KMS-11 (cell line): ENCODE results near the gene PPP1R9B.
A peak's percentile ranks its signal among the peaks of the same experiment; 100 is the strongest.

Experiments
- H2AFZ ChIP-seq: fragments of 200-600 bp; sonication (generic); 2 replicates; pipeline ENCODE4 v1.6.1; 2016; ENCODE audit warnings: antibody characterized with exemption, mixed run types, low read depth
- H3K27ac ChIP-seq: fragments of 200-600 bp; sonication (generic); 2 replicates; pipeline ENCODE4 v1.6.1; 2016; ENCODE audit warnings: mild to moderate bottlenecking, mixed run types
- H3K27me3 ChIP-seq: fragments of 200-600 bp; sonication (generic); 2 replicates; pipeline ENCODE4 v1.6.1; 2017; ENCODE audit warnings: mild to moderate bottlenecking, low read depth, mixed run types, moderate library complexity; ENCODE audit not compliant: insufficient read depth
- H3K36me3 ChIP-seq: fragments of 200-600 bp; sonication (generic); 2 replicates; pipeline ENCODE4 v1.6.1; 2017; ENCODE audit warnings: mild to moderate bottlenecking, mixed run types; ENCODE audit not compliant: insufficient read depth
- H3K4me1 ChIP-seq: fragments of 200-600 bp; sonication (generic); 2 replicates; pipeline ENCODE4 v1.6.1; 2016; ENCODE audit warnings: mild to moderate bottlenecking, low read depth, mixed run types; ENCODE audit not compliant: poor library complexity, severe bottlenecking
- H3K4me2 ChIP-seq: fragments of 200-600 bp; sonication (generic); 2 replicates; pipeline ENCODE4 v1.7.0; 2016; ENCODE audit warnings: mild to moderate bottlenecking, mixed run types
- H3K4me3 ChIP-seq: fragments of 200-600 bp; sonication (generic); IDR thresholded peaks from 2 replicates; pipeline ENCODE4 v1.6.1; 2017; ENCODE audit warnings: low read depth, low read length, mixed read lengths; ENCODE audit not compliant: insufficient read depth
- H3K79me2 ChIP-seq: fragments of 200-600 bp; sonication (generic); 2 replicates; pipeline ENCODE4 v1.6.1; 2016; ENCODE audit warnings: low read depth, mixed run types; ENCODE audit not compliant: insufficient read depth
- H3K9ac ChIP-seq: fragments of 200-600 bp; sonication (generic); 2 replicates; pipeline ENCODE4 v1.6.1; 2016; ENCODE audit warnings: mild to moderate bottlenecking, mixed run types
- H4K20me1 ChIP-seq: fragments of 200-600 bp; sonication (generic); 2 replicates; pipeline ENCODE4 v1.6.1; 2016; ENCODE audit warnings: mild to moderate bottlenecking, mixed run types; ENCODE audit not compliant: insufficient read depth
- TF ChIP-seq, protein P1 (sequence below): fragments of 200-600 bp; sonication (generic); conservative IDR thresholded peaks from 2 replicates; pipeline ENCODE4 v1.6.1; 2017; ENCODE audit warnings: low read depth, mild to moderate bottlenecking, antibody characterized with exemption, low read length, moderate library complexity, mixed read lengths

PPP1R9B gene

DNA sequence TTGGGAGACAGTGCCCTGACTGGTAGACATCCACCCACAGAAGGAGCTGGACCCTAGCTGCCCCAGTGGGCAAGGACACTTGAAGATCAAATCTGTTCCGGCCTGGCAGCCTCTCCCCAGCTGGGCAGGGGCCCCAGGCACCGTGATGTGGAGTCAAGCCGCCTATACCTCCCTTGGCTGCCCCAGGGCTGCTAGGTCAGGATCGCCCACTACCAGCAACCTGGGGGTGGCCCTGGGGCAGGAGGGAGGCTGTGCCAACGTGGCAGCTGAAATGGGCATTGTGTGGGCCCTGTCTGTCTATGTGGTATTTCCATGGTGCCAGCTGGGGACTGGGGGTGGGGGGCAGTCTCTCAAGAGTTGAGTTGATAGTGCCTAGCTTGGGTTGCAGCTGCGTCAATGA, 54.4 kb downstream of the PPP1R9B start:
- Histone ChIP-seq H3K4me3 (no peak overlapping the region), H3K36me3 (no peaks in the 10 kb centered on the region), H3K4me2 (peak overlapping the region; percentile 83), H3K9ac (peak overlapping the region; percentile 72; the same call in 1 of the 2 replicates), H4K20me1 (no peaks in the 10 kb centered on the region), H2AFZ (peak overlapping the region; percentile 92; the same call in 1 of the 2 replicates), H3K4me1 (peaks cover 21% of the 10 kb centered on the region), H3K79me2 (peaks cover 4% of the 10 kb centered on the region; the same call in 1 of the 2 replicates), H3K27me3 (peaks cover 8% of the 10 kb centered on the region; the same call in 1 of the 2 replicates), H3K27ac (no peak overlapping the region)
- TF ChIP-seq, protein P1, sequence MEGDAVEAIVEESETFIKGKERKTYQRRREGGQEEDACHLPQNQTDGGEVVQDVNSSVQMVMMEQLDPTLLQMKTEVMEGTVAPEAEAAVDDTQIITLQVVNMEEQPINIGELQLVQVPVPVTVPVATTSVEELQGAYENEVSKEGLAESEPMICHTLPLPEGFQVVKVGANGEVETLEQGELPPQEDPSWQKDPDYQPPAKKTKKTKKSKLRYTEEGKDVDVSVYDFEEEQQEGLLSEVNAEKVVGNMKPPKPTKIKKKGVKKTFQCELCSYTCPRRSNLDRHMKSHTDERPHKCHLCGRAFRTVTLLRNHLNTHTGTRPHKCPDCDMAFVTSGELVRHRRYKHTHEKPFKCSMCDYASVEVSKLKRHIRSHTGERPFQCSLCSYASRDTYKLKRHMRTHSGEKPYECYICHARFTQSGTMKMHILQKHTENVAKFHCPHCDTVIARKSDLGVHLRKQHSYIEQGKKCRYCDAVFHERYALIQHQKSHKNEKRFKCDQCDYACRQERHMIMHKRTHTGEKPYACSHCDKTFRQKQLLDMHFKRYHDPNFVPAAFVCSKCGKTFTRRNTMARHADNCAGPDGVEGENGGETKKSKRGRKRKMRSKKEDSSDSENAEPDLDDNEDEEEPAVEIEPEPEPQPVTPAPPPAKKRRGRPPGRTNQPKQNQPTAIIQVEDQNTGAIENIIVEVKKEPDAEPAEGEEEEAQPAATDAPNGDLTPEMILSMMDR: no peak

- peak overlapping the region; percentile 72 for H3K9ac ChIP-seq
- H3K79me2 ChIP-seq: peaks cover 4% of the 10 kb centered on the region; the same call in 1 of the 2 replicates
Measured at GRCh38 chr17:50095626-50096037, 54.8 kb downstream of the PPP1R9B start.

DNA sequence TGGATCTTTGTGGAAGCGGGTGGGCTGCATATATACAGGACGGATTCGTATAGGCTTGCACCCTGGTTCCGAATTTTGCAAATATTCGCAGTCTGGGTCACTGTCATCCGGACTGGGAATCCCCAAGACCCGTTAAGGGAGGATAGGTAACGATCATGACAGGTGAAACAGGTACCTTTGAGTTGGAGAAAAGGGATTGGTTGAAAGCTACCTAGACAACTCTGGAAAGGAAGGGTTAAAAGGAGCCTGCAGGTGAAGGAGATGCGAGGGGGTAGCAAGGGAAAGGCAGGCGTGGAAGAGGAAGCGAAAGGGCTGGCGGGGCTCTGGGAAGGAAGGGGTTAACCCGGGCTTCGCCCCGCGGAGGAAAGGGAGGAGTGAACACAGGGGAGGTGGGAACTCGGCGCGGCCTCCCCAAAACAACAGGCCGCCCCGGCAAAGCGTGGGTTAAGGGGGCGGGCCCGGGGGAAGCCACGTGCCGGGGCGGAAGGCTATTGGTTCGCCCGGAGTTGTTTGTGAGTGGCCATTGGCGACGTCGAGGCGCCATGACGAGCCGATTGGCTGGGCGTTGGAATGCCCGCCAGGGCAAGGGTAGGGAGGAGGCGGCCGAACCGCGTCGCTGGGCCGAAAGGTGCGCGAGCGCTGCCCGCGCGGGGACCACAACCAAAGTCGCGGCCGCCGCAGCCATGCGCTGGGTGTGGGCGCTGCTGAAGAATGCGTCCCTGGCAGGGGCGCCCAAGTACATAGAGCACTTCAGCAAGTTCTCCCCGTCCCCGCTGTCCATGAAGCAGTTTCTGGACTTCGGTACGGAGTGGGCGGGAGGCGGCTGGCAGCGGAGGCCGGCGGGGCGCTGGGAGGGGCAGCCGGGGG, 55.5 kb downstream of the PPP1R9B start, which contains the start of gene PDK2:
Gene PDK2, plus strand, starts transcription at position 599 of the 867 bp plus-strand sequence. Its CDS starts 85 bp downstream, at position 684.
- H3K27me3 ChIP-seq: peaks cover 11% of the 10 kb centered on the region
- H3K9ac ChIP-seq: peak within 1 kb of the TSS; percentile 72
- peak within 1 kb of the TSS; percentile 30 for H3K4me3 ChIP-seq
- peak within 1 kb of the TSS; percentile 83 for H3K4me2 ChIP-seq
- TF ChIP-seq, protein P1: no peak
- peaks cover 19% of the 10 kb centered on the region for H3K4me1 ChIP-seq
- H3K79me2 ChIP-seq: peaks cover 4% of the 10 kb centered on the region; the same call in 1 of the 2 replicates
- H3K27ac ChIP-seq: peak within 1 kb of the TSS; percentile 34; the same call in 1 of the 2 replicates
- no peaks in the 10 kb centered on the region for H3K36me3 ChIP-seq
- no peaks in the 10 kb centered on the region for H4K20me1 ChIP-seq
- H2AFZ ChIP-seq: peak within 1 kb of the TSS; percentile 92

More at GRCh38 chr17:50095626-50096037, 54.8 kb downstream of the PPP1R9B start:
- Histone ChIP-seq H3K4me2 (peak overlapping the region; percentile 83), H3K4me3 (no peak overlapping the region), H3K4me1 (peaks cover 21% of the 10 kb centered on the region), H3K27ac (peak overlapping the region; percentile 34; the same call in 1 of the 2 replicates), H3K27me3 (peaks cover 10% of the 10 kb centered on the region; the same call in 1 of the 2 replicates), H2AFZ (peak overlapping the region; percentile 92), H3K36me3 (no peaks in the 10 kb centered on the region), H4K20me1 (no peaks in the 10 kb centered on the region)
- TF ChIP-seq, protein P1: no peak

DNA sequence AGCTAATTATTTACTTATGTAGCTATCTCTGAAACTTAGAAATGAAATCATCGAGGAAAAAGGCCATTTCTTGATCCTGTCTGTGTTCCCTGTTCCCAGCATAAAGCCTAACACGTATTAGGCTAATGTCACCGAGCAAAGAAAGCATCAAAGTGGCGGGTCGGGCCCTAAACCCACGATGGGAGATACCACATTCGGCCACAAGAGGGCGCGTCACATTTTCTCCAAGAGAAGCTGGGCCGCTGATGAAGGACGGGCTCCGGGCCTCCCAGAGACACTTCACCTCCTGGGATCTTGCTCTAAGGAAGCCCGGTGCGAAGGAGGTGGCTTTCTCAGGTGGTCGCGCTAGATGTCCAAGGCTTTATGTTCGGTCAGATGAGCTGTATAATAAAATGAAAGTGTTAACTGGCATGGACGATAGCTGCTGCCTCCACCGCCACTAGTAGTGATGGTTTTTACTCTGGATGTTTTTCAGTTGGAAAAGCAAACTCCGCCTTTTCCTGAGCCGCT, 56.2 kb downstream of the PPP1R9B start:
- Histone ChIP-seq H3K27me3 (peaks cover 17% of the 10 kb centered on the region), H4K20me1 (no peaks in the 10 kb centered on the region), H3K36me3 (no peaks in the 10 kb centered on the region), H2AFZ (peak overlapping the region; percentile 92), H3K79me2 (peaks cover 4% of the 10 kb centered on the region; the same call in 1 of the 2 replicates), H3K9ac (no peak overlapping the region), H3K4me3 (peak overlapping the region; percentile 30), H3K27ac (no peak overlapping the region), H3K4me2 (peak overlapping the region; percentile 83), H3K4me1 (peaks cover 16% of the 10 kb centered on the region)
- TF ChIP-seq, protein P1: peak; percentile 97
